Neural crest cell (in vitro differentiated cells): ENCODE results near the gene RASGRP4. TPM values are rescaled to one million over a fixed set of nuclear protein-coding genes. Genes with fewer than 3 reads are reported as not detected.

ENCODE experiments used
- DNase-seq: peaks from one replicate; pipeline ENCODE4 v3.0.0; 2021; ENCODE audit warnings: low read depth, mixed read lengths, low spot score
- H3K27ac Mint-ChIP-seq: one replicate; pipeline ENCODE4 v1.8.0; 2021; ENCODE audit warnings: mild to moderate bottlenecking, mixed read lengths; ENCODE audit not compliant: unreplicated experiment
- H3K27me3 Mint-ChIP-seq: 2 replicates; pipeline ENCODE4 v1.8.0; 2021; ENCODE audit warnings: low read depth, mild to moderate bottlenecking, mixed read lengths
- H3K36me3 Mint-ChIP-seq: 2 replicates; pipeline ENCODE4 v1.8.0; 2021; ENCODE audit warnings: low read depth, mild to moderate bottlenecking, mixed read lengths
- H3K4me1 Mint-ChIP-seq: 2 replicates; pipeline ENCODE4 v1.8.0; 2021; ENCODE audit warnings: mixed read lengths
- H3K4me3 Mint-ChIP-seq: one replicate; pipeline ENCODE4 v1.8.0; 2021; ENCODE audit warnings: mild to moderate bottlenecking, mixed read lengths
- H3K9me3 Mint-ChIP-seq: 2 replicates; pipeline ENCODE4 v1.8.0; 2021; ENCODE audit warnings: mixed read lengths
- CTCF ChIP-seq: fragments of 200-600 bp; sonication (generic); conservative IDR thresholded peaks from 2 replicates; pipeline ENCODE4 v1.5.0; 2021; ENCODE audit warnings: antibody characterized with exemption, mild to moderate bottlenecking
- total RNA-seq: library from RNA; stranded (reverse); gene quantifications from 2 replicates; pipeline ENCODE4 v1.2.1, GENCODE V29; 2021

The RASGRP4 gene
- total RNA-seq, 1 donor from 2014 or later = 0.58 TPM

GRCh38 chr19:38445362-38445761 is 19.3 kb upstream of the RASGRP4 start:
- peaks cover 2% of the 10 kb centered on the region for H3K9me3 Mint-ChIP-seq
- no peak for DNase-seq
- no peak overlapping the region for H3K4me3 Mint-ChIP-seq
- H3K27ac Mint-ChIP-seq = no peak overlapping the region
- no peaks in the 10 kb centered on the region for H3K36me3 Mint-ChIP-seq
- H3K4me1 Mint-ChIP-seq = peaks cover 4% of the 10 kb centered on the region
- H3K27me3 Mint-ChIP-seq = no peaks in the 10 kb centered on the region
- TF ChIP-seq CTCF = no peak

DNA sequence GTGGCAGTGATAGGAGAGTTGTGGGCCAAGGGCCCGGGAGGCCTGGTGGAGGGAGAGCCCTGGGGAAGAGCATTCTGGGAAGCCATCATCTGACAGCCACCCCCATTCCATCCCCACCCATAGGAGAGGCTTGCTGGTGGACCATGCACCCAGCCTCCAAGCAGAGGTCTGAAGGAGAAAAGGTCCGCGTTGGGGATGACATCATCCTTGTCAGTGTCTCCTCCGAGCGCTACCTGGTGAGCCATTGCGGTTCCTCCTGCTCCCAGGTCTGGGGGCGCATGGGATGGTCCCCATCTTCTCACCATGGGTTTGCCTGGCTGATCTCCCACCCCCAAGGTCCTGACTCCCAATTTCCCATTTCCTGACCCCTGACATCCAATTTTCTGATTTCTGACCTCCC is 18.0 kb upstream of the RASGRP4 start:
- Mint-ChIP-seq H3K27ac (no peak overlapping the region), H3K27me3 (no peaks in the 10 kb centered on the region), H3K36me3 (no peaks in the 10 kb centered on the region), H3K4me3 (no peak overlapping the region), H3K9me3 (peaks cover 2% of the 10 kb centered on the region), H3K4me1 (peaks cover 4% of the 10 kb centered on the region)
- no peak for DNase-seq
- no peak for TF ChIP-seq CTCF

DNA sequence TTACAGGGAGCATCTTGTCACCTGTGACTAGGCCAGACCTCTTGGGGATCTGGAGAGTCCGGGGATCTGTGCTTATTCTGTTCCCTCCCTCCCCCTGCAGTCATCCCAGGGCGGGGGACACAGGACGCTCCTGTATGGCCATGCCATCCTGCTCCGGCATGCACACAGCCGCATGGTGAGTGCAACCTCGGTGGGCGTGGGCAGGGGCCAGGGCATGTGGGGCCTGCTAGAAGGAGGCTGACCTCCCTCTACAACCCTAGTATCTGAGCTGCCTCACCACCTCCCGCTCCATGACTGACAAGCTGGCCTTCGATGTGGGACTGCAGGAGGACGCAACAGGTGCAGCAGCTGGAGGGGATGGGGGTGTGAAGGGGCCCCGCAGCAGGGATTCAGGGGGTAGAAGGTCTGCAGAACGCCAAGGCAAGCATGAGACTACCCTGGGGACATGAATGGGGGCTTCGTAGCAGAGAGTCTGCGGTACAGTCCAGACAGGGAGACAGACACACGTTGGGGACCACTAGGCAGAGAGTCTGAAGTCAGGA is 17.5 kb upstream of the RASGRP4 start:
- Mint-ChIP-seq H3K27me3 (no peaks in the 10 kb centered on the region), H3K36me3 (no peaks in the 10 kb centered on the region), H3K4me3 (no peak overlapping the region), H3K9me3 (no peaks in the 10 kb centered on the region), H3K27ac (no peak overlapping the region), H3K4me1 (peaks cover 4% of the 10 kb centered on the region)
- no peak for TF ChIP-seq CTCF
- no peak for DNase-seq

DNA sequence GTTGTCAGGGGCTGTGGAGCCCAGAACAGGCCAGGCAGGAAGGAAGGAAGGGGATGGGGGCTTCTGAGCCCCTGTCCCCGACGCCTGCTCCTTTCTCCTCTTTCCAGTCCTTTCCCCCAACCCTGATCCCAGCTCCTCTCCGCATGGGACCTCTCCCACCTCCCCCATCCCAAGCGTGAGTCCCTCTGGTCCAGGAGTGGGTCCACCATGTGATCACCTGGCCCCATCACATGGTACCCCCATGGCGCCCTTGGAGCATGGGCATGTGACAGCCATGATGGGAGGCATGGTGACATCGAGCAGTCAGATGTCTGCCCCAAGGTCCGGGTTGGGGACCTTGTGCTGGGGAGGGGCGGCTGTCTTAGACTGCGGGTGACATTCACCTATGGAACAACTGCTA is 16.7 kb upstream of the RASGRP4 start:
- H3K27ac Mint-ChIP-seq = no peak overlapping the region
- H3K4me1 Mint-ChIP-seq = peaks cover 4% of the 10 kb centered on the region
- H3K27me3 Mint-ChIP-seq = no peaks in the 10 kb centered on the region
- DNase-seq = no peak
- no peak for TF ChIP-seq CTCF
- no peaks in the 10 kb centered on the region for H3K9me3 Mint-ChIP-seq
- no peak overlapping the region for H3K4me3 Mint-ChIP-seq
- no peaks in the 10 kb centered on the region for H3K36me3 Mint-ChIP-seq

- Mint-ChIP-seq H3K4me1 (peaks cover 4% of the 10 kb centered on the region), H3K27me3 (no peaks in the 10 kb centered on the region), H3K4me3 (no peak overlapping the region), H3K9me3 (no peaks in the 10 kb centered on the region), H3K27ac (no peak overlapping the region), H3K36me3 (no peaks in the 10 kb centered on the region)
- no peak for TF ChIP-seq CTCF
- DNase-seq = no peak
Observed at GRCh38 chr19:38441657-38442348, 15.8 kb upstream of the RASGRP4 start.
